ENCODE results near the gene OSR1.

GRCh38 chr2:19359021-19359357 is 566 bp upstream of the OSR1 start:
- TF ChIP-seq CTCF (IDR thresholded peaks at IDR 0.05; ENCODE audit: low read depth, low read length, missing input control) (no peak), REST (IDR thresholded peaks at IDR 0.05) (no peak), MAX (IDR thresholded peaks at IDR 0.05) (no peak), TAF1 (conservative IDR thresholded peaks at IDR 0.05) (no peak)
